ENCODE data around the gene ZBTB42.

ZBTB42 gene

DNA sequence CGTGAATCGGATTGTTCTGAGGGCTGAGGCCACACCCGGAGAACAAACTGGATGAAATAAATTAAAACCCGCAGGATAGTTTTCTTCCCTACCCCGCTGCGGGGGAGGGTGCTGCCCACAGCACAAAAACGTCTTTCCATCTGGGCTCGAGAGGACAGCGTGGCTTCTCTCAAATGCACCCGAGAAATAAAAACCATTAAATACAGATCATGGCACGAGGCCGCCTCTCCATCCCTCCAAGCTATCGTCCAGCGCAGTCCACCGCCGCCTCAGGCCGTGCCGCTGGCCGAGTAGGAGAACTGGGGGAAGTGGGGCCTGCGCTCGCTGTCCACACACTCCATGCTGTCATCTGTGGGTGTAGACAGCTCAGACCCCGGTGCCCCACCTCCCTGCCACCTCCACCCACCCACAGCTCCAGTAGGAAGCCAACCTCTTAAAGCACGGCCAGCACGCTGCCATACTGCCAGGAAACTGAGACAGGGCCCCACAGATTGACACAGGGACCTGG lies 30.8 kb upstream of the ZBTB42 start:
- no peak for DNase-seq

DNA sequence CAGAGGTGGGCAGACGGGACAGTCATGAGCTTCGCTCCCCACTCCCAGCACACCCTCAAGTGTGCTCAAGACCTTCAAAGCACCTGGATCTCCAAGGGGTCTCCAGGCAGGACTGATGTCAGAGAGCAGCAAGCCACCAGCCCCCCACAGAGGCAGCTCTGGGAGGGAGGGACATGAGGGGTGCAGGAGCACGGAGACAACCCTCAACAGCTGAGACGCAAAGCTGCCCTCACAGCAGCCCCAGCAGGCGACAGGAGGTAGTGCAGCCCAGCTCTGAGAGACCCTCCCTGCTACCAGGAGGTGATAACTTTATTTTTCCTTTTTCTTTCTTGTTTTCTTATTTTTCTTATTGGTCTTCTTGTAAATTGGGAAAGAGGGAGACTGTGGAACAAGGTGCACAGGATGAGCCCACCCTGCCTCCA lies 30.0 kb upstream of the ZBTB42 start:
- DNase-seq = peak; percentile 5

DNA sequence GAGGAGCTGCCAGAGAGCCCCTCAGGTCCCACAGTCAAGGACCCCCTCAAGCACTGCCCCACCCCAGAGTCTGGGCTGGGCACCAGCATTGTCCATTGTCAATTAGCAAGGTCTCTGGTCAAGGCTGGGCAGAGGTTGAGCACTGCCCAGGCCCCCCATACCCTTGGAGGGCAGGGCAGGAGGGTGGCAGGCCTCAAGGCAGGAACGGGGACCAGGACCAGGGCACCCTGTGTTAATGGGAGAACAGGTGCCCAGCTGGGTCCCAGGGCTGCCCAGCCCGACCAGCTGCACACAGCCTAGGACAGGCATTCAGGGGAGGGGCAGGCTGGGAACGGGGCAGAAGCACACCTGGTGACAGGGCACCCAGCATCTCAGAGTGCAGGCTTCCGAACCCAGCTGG lies 29.5 kb upstream of the ZBTB42 start:
- no peak for DNase-seq

DNA sequence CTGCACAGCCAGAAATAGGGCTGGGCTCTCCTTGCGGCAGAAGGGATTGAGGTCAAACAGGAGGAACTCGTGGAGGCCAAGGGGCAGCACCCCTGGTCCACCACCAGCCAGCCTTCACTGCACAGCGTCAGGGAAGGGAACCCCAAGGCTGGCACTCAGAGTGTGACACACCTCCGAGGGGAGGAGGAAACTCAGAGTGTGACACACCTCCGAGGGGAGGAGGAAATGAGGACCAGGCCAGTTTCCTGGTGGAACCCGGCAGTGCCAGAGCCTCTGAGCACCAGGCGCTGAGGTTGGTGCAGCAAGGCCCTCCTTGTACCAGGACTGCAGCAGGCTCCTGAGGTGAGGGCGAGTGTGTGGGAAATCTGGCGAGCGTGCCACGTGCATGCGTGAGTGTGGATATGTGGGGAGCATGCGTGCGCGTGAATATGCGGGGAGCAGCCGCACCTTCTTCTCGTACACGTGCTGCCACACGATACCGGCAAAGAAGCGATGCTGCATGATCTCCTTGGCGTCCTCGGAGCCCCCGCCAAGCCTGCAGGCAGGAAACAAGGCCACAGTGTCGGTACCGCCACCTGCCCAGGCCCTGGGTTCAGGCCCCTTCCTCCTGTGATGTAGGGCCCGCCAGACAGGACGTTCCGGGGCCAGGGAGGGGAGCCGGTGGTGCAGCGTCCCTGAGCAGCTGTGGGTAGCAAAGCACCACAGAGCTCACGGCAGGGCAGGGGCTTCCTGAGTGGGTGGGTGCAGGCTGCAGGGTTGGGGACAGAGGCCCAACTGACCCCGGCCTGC lies 28.8 kb upstream of the ZBTB42 start:
- DNase-seq = no peak

DNA sequence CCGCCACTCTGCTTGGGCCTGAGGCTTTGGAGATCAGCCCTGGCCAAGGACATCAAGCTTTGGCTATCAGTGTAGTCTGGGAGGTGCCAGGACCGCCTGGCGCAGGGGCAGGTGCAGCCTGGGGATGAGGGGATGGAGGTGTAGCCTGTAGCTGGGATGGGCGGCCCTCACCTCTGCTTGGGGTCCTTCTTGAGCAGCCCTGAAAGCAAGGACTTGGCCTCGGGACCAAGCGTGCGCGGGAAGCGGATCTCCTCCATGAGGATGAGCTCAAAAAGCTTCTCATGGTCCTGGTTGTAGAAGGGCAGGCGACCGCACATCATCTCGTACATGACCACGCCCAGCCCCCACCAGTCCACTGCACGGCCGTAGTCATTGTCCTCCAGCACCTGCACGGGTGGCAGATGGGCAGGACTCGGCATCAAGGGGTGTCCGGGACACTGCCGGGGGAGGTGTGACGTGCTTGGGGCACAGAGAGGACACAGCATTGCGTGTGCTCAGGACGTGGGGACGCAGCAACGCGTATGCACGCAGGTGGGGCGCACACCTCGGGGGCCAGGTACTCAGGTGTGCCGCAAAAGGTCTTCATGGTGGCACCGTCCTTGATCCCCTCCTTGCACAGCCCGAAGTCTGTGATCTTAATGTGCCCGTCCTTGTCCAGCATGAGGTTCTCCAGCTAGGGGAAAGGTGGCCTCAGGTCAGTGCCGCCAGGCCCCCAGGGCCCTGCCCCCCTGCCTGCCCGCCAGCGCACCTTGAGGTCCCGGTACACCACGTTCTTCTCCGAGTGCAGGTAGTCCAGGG lies 28.0 kb upstream of the ZBTB42 start:
- no peak for DNase-seq

DNA sequence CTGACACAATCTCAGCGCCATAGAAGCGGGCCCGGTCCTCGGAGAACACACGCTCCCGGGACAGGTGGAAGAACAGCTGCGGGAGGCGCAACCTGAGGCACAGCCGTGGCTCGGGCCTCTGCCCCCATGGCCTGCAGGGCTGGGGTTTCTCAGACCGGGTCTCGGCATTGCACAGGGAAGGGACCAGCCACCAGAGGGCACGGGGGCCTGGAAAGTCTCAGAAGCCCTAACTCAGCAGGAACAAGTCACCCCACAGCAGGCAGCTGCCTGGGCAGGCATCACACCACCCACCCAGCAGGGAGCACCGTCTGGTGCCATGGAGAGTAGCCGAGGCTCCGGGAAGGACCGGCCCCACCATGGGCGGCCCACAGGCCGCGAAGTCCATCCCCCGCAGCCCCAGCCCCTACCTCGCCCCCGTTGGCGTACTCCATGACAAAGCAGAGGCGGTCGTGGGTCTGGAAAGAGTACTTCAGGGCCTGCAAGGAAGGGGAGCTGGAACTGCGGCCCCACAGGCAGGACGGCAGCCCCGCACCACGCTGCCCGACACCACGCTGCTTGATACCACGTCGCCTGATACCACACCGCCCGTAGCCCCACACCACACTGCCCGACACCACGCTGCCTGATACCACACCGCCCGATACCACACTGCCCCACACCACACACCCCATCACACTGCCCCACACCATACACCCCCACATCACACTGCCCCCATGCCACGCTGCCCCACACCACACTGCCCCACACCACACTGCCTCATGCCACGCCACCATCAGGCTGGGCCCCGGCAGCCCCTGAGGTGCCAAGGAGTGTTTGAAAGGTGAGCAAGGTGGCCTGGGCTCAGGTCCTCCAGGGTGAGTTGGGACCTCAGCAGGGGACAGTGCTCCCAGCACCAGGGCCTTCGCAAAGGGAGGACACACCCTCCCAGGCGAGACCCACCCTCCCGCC lies 27.1 kb upstream of the ZBTB42 start:
- DNase-seq = no peak

DNA sequence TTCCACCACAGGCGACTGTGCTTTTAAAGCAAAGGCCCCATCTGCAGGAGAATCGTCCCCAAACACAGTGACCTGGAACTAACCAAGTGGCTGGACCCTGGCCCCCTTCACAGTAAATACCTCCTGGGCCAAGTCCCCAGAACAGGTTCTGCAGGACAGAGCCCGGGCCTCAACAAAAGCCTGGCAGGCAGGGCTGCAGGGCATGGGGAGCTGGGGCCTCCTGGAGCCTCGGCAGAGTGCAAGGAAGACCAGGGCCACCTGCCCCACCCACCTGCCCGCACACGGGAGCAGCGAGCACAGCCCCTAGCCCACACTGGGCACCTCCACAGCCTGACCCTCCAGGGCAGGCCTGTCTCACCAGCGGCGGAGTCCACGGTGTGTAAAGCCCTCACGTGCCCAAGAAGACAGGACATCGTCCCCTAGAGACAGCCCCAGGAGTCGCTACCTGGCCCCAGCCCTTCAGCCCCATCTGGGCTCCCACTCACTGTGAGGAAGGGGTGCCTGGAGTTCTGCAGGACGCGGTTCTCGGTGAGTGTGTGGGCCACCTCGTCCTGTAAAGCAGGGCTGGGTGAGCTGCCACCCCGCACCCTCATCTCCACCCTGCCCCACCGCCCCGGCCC lies 26.3 kb upstream of the ZBTB42 start:
- no peak for DNase-seq

DNA sequence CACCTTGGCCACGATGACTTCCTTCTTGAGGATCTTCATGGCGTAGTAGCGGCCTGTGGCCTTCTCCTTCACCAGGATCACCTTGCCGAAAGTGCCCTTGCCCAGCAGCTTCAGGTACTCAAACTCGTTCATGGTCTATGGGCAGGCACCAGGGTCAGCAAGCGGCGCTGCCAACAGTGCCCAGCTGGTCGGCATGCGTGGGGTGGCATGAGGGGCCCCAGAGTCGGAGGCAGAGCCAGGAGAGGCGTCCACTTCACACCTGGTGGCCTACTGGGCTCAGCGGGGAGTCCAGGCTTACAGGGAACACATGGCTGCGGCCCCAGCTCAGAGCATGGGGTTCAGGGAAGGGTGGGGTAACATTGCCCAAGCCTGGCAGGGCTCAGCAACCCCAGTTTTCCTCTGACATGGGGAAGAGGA lies 25.8 kb upstream of the ZBTB42 start:
- DNase-seq = no peak

DNA sequence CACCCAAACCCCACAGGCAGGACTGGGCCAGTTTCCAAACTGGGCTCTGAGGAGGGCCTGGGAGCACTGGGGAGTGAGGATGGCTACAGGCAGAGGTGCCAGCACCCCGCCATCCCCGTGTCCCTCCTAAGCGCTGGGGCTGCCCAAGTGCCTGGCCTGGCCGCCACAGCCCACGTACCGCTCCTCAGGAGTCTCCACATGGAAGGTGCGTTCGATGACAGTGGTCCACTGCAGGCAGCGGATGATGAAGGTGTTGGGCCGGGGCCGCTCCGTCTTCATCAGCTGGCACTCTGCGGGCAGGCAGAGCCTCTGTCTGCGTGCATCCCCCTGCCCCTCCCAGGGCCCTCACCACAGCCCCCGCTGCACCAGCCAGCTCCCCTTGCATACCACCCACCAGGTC lies 24.4 kb upstream of the ZBTB42 start:
- no peak for DNase-seq

DNA sequence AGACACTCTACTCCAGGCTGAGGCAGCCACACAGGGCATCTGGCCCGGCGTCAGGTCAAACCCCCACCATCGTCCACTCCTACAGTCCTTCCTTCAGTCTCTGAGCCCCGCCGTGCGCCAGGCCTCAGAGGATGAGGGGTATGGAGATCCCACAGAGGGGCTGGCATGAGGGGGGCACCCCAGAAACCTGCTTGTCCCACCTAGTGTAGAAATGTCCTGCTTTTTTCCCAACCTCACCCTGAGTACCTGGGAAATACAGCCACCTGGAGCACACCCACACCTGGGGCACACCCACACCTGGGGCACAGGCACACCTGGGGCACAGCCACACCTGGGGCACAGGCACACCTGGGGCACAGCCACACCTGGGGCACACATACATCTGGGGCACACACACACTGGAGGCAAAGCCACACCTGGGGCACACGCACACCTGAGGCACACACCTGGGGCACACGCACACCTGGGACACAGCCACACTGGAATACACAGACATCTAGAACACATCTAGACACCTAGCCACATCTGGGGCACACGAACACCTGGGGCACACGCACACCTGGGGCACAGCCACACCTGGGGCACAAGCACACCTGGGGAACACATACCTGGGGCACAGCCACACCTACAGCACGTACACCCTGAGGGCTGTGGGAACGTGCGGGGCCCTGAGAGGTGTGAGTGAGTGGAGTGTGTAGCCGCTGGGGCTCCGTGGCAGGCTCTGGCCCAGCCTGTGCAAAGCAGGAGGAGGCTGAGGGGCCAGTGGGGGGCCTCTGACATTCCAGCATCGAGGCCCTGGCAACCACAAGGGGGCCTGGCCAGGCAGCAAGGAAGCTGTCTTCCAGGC lies 23.7 kb upstream of the ZBTB42 start:
- DNase-seq = no peak

DNA sequence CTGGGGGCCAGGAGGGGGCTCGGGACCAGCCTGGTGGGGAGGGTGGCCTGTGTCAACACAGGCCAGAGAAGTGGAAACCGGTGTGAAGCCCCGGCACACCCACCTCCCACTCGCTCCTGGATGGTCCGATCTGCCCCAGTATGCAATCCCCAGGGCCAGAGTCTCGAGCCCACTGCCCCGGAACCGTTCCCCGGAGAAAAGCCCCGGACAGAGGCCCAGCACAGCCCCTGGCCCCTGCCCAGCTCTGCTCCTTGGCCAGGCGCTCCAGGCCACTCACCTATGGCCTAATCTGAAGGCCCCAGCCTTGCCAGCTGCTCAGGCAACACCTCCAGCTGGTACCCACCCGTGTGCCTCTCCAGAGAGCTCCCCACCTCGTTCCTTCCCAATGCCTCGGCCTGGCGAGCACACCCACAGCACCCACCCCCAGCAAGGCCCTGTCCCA lies 23.1 kb upstream of the ZBTB42 start:
- DNase-seq = no peak

DNA sequence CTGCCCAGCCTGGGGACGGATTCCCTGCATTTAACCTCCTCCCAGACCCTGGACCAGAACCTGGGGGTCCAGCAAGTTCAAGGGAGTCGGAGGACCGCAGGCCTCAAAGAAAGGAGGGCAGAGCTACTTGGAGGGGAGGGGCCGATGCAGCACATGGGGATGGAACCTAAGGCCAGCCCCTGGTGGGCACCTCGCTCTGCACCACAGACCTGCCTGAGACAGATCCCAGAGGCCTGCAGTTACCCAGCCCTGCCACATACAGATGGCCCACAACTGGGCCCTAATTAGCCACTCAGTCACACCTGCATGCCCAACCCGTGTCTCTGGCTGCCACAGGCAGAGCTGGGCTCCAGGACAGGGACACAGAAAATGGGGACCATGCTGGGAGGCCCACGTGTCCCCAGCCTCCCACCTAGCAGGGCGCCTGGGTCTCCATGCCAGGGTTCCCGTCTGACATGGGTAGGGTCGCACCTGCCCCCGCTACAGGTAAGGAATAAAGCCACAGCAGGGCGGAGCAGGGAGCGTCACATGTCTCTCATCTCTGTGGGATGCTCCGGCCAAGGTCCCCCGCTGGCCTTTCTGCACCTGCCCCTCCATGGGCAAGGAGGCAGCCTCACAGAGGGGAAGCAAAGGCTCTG lies 22.1 kb upstream of the ZBTB42 start:
- no peak for DNase-seq

DNA sequence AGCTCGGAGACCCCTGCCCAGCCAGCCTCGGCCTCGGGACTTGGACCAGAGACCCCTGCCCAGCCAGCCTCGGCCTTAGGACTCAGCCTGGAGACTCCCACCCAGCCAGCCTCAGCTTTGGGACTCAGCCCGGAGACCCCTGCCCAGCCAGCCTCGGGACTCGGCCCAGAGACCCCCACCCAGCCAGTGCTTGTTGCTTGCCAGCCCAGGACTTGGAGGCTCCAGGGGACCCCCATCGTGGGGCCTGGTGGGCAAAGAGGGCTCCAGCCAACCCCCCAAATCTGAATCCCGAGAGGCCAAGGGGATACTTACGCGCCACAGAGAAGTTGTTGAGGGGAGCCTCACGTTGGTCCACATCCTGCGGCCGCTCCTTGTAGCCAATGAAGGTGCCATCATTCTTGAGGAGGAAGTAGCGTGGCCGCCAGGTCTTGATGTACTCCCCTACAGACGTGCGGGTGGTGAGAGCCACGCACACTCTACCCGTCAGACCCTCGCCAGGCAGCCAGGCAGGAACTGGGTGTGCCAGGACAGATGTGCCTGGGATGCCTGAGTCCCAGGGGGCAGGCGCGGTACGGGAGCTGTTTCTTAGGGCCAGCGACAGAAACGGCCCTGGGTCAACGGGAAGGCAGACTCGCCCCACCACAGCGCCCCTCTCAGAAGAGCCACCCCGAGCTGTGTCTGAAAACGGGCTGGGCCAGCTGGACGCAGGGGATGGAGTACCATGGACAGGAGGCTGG lies 21.0 kb upstream of the ZBTB42 start:
- no peak for DNase-seq

DNA sequence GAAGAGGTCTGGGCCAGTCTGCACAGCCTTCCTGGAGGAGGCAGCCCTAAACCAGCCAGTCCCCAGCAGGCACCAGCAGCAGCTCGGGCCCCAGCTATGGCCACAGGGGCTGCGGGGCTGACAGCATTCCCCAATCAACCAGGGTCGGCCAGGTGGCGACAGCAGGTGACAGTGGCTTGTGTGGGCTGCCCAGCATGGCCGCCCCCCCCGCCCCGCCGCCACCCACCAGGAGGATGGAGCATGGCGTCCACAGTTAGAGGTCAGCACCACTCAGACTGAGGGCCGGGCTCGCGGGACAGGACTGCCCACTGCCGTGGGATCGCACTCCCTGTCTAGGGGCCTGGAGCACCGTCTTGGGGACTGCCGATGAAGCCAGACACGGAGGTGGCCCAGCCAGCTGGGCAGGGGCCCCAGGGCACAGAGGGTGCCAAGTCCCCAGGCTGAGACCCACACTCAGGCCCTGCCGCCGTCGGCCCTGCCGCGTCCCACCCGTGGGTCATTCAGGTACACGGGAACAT lies 20.3 kb upstream of the ZBTB42 start:
- DNase-seq = no peak

DNA sequence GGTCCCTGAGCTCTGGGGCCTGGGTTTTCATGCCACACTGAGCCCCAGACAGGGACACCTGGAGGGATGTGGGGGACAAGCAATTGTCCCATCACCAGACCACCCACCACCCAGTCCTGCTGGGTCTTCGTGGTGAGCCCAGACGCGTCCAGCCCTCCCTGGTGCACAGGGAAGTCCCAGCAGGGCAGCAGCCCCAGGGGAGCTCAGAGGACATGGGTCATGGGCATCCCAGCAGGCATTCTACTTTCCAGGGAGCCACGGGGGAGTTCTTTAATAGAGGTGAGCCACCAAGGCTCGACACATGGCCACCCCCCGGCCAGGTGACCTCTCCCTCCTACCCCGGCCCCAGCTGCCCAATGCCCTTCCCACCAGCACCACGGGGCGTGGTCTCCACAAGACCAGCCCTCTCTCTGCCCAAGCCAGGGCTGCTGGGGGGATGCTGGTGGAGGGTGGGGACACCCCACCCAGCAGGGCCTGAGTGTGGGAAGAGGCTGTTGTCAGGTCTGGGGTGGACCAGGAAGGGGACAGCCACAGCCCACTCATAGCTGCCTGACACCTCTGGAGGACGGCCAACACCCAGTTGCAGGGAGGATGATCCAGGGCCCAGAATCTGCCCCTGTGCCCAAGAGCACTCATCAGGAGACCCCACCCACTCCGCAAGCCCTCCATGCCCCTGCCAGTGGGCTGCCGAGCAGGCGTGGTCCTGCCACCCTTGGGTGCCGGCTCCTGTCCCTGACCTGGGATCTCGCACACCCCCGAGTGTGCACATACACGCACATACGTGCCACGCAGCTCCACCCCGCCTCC lies 19.4 kb upstream of the ZBTB42 start:
- DNase-seq = no peak

DNA sequence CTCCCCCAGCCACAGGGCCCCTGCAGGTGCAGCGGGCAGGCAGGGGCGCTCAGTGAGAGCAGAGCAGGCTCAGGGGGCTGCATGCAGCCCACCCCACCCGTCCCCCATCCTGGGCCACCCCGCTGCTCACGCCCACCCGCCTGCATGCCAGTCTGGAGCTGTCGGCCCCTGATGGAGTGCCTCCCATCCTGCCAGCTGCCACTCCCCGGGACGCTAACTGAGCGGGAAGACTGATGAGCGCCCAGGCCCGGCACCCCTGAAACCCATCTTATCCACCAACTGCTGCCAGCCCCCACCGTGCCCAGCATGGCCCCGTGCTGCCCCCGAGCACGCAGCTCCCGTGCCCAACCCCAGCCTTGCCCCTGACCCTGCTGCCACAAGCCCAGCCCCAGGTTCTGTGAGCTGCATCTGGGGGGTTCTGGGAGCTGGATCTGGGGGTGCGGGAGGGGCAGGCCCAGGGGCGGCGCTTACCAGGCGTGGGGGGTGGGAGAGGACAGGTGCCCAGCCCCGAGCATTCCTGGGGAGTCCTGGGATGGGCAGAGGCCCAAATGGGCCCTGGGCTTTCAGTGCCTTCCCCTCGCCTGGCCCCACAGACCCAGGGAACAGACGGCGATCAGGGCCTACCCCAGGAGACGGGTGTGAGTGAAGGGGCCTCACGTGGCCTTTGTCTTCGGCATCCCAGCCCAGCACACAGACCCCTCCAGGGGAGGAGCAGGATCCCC lies 18.7 kb upstream of the ZBTB42 start:
- DNase-seq = no peak

DNA sequence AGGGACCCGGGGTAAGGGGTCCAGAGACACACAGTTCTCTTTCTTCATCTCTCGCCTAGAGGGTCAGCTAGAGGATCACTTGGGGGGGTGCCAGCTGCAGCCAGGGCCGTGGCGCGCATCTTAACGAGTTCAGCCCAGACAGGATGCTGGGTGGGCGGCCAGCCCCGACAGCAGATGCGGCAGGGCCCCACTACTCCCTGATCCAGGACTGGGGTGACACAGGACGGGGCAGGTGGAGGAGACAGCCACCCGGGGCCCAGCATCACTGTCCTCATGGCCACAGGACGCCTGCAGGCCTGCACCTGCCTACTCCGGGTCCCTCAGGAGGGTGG lies 18.1 kb upstream of the ZBTB42 start:
- no peak for DNase-seq

DNA sequence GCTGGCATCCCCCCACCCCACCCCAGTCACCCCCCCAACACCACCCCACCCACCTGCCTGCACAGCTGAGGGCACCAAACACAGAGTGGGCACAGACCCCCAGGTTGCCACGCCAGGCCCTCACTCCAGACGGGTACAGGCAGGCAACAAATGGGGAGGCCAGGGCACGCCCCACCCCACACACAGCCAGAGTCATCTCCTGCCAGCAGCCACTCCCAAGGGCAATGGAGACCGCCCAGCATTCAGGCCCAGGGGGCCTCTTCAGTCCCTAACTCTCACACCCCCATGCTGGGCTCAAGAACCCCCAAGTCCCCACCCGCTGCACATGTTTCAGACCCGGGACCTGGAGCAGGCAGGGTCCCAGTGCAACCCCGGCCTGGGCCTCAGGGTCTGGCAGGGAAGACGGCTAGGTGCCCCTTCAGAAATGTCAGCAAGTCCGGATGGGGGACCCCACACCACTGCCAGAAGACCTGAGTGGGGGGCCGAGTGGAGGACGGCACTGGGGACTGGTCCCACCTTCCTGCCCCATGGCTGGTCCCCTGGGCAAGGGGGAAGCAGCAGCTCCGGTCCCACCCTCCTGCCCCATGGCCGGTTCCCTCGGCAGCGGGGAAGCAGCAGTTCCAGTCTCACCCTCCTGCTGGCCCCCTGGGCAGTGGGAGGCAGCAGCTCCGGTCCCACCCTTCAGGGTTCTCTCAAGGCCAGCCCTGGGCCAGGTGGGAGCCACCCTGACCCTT lies 17.2 kb upstream of the ZBTB42 start:
- DNase-seq = no peak
